Psoas muscle (tissue), 8 donors: Measurements from ENCODE around the gene WDR70. TPM values are rescaled to one million over a fixed set of nuclear protein-coding genes. Genes with fewer than 3 reads are reported as not detected.

Source experiments
- ATAC-seq, 4 donors: fragments of 200-7000 bp; cut with Tn5 transposase; one replicate each; pipeline ENCODE4 v1.9.1; 2020; ENCODE audit warnings: moderate library complexity in 3 of 4, mild to moderate bottlenecking in 2 of 4
- DNase-seq, 2 donors: peaks; one replicate each; pipeline ENCODE4 v3.0.0-alpha.2; 2020
- H3K27ac ChIP-seq: fragments of 200-600 bp; one replicate; pipeline ENCODE4 v1.8.0; 2022
- H3K27me3 ChIP-seq, 3 donors: fragments of 200-600 bp in 1 of 3; one replicate each; pipeline versions ENCODE4 v1.6.1 to v1.8.0; 2013 to 2022; ENCODE audit warnings: low read length in 2 of 3, mild to moderate bottlenecking in 2 of 3, moderate library complexity in 1 of 3; ENCODE audit not compliant: insufficient read depth in 3 of 3
- H3K36me3 ChIP-seq, 2 donors: fragments of 200-600 bp in 1 of 2; one replicate each; pipeline versions ENCODE4 v1.6.1 to v1.8.0; 2013 to 2022; ENCODE audit warnings: low read depth in 1 of 2, mild to moderate bottlenecking in 1 of 2, moderate library complexity in 1 of 2; ENCODE audit not compliant: insufficient read depth in 1 of 2
- H3K4me1 ChIP-seq: fragments of 200-600 bp; one replicate; pipeline ENCODE4 v1.8.0; 2022
- H3K4me3 ChIP-seq: fragments of 200-600 bp; one replicate; pipeline ENCODE4 v1.8.0; 2022; ENCODE audit warnings: mild to moderate bottlenecking
- H3K9me3 ChIP-seq: fragments of 200-600 bp; one replicate; pipeline ENCODE4 v1.8.0; 2022
- CTCF ChIP-seq: fragments of 200-600 bp; IDR thresholded peaks from one replicate; pipeline ENCODE4 v1.8.0; 2022; ENCODE audit warnings: antibody characterized with exemption
- WGBS, 3 donors: extraction: QIAGEN DNeasy Blood & Tissue Kit; methylation state at CpG; one replicate each; pipeline versions ENCODE4 v1.1.6 to v1.1.7; 2013; 5-methylcytosine and 5-hydroxymethylcytosine counted together
- intact Hi-C, 2 donors: fragments of 100-400 bp; cut with DNase I; formaldehyde crosslinking; loops; one replicate each; pipeline versions ENCODE4 v1.11.0 to v1.14.2; 2022
- polyA plus RNA-seq, 3 donors: library from polyadenylated mRNA; stranded (reverse); fragments of 200-250 nt; gene quantifications; one replicate each; pipeline ENCODE4 v1.2.3, GENCODE V29; 2013
- total RNA-seq, 4 donors: library from RNA; stranded (reverse); fragmentation: NEBNext Ultra II Directional in 2 of 4; extraction: Animal tissue kit (Norgen Biotek cat#: 25700) in 2 of 4; gene quantifications; one replicate each; pipeline versions ENCODE4 v1.2.1 to v1.2.4, GENCODE V29; 2021 to 2023
- donor health status: healthy with polysubstance abuse.
- donor health status: DM: no; HTN: no; CAD: no; lungs with moderate emphysema.
- donor health status: Bipolar disorder and iron deficiency.
- donor health status: healthy.
- donor health status: DM: yes; HTN: yes; CAD: no.
- donor health status: DM: no; HTN: no; CAD: no.
- donor health status: DM: no; HTN: no; CAD: no.
- donor health status: DM: yes; HTN: yes; CAD: no.

The WDR70 gene
- total and polyA plus RNA-seq, 7 donors, result 16.3 to 37.8 (median 26.0) TPM

- no peak for TF ChIP-seq CTCF
- intact Hi-C loops, result no loop called here
- no peaks in the 10 kb centered on the region for H3K27me3 ChIP-seq
- DNase-seq (no peak), ATAC-seq (no peak)
- no peaks in the 10 kb centered on the region for H3K9me3 ChIP-seq
- no peaks in the 10 kb centered on the region for H3K36me3 ChIP-seq
- H3K4me3 ChIP-seq, result no peak overlapping the region
- H3K27ac ChIP-seq, result no peak overlapping the region
- peaks cover 28% of the 10 kb centered on the region for H3K4me1 ChIP-seq
These were observed 336.2 kb downstream of the WDR70 start for GRCh38 chr5:37715361-37715760.

GRCh38 chr5:37715992-37716391 lies 336.9 kb downstream of the WDR70 start:
- no peak overlapping the region for H3K4me3 ChIP-seq
- no peaks in the 10 kb centered on the region for H3K9me3 ChIP-seq
- no peak for TF ChIP-seq CTCF
- no peaks in the 10 kb centered on the region for H3K36me3 ChIP-seq
- peaks cover 24% of the 10 kb centered on the region for H3K4me1 ChIP-seq
- no peak for DNase-seq
- no peak for ATAC-seq
- H3K27me3 ChIP-seq, result no peaks in the 10 kb centered on the region
- H3K27ac ChIP-seq, result no peak overlapping the region
- intact Hi-C loops, result no loop called here
- 91 to 95% (median 94%) methylated on average over 5 of the region's 5 CpGs for WGBS, 3 donors

- Histone ChIP-seq H3K27ac (no peak overlapping the region), H3K9me3 (no peaks in the 10 kb centered on the region), H3K4me3 (no peak overlapping the region), H3K36me3 (peaks cover 2 to 3% of the 10 kb centered on the region in 2 donors), H3K4me1 (peaks cover 20% of the 10 kb centered on the region), H3K27me3 (no peaks in the 10 kb centered on the region)
- 93 to 100% (median 98%) methylated on average over 1 of the region's 1 CpG for WGBS, 3 donors
- ATAC-seq (no peak), DNase-seq (no peak)
- intact Hi-C loops, result no loop called here
- TF ChIP-seq CTCF, result no peak
These were observed 337.3 kb downstream of the WDR70 start for GRCh38 chr5:37716405-37716804.

GRCh38 chr5:37717276-37717612 lies 338.1 kb downstream of the WDR70 start:
- no peak for TF ChIP-seq CTCF
- DNase-seq (no peak), ATAC-seq (no peak)
- H3K27ac ChIP-seq, result peak overlapping the region; percentile 17
- H3K4me3 ChIP-seq, result no peak overlapping the region
- 66 to 76% (median 72%) methylated on average over 2 of the region's 2 CpGs for WGBS, 3 donors
- no peaks in the 10 kb centered on the region for H3K27me3 ChIP-seq
- peaks cover 3 to 4% of the 10 kb centered on the region in 2 donors for H3K36me3 ChIP-seq
- H3K9me3 ChIP-seq, result no peaks in the 10 kb centered on the region
- H3K4me1 ChIP-seq, result peaks cover 20% of the 10 kb centered on the region
- intact Hi-C loops, result no loop called here

GRCh38 chr5:37717613-37718431 lies 338.7 kb downstream of the WDR70 start:
- Histone ChIP-seq H3K4me1 (peaks cover 25% of the 10 kb centered on the region), H3K9me3 (no peaks in the 10 kb centered on the region), H3K4me3 (no peak overlapping the region), H3K27me3 (no peaks in the 10 kb centered on the region), H3K36me3 (peaks cover 3 to 4% of the 10 kb centered on the region in 2 donors), H3K27ac (peak overlapping the region; percentile 34)
- intact Hi-C loops, result no loop called here
- no peak for DNase-seq
- TF ChIP-seq CTCF, result no peak
- WGBS, 3 donors, result 58 to 63% (median 63%) methylated on average over 8 of the region's 8 CpGs
- peak; percentile 13 to 65 (median 48) for ATAC-seq
